Lung microvascular endothelial cell (primary cell): ENCODE results near the gene HNF1B. TPM values are rescaled to one million over a fixed set of nuclear protein-coding genes. Genes with fewer than 3 reads are reported as not detected.
A peak's percentile ranks its signal among the peaks of the same experiment; 100 is the strongest.

ENCODE experiments used
- DNase-seq, 2 donors: peaks; one replicate each; pipeline versions ENCODE4 v3.0.0 to v3.0.0-alpha.2; 2010; ENCODE audit warnings: low read depth in 2 of 2
- total RNA-seq: library from RNA; depleted of rRNA; stranded (reverse); fragments of >200 nt; gene quantifications from 2 replicates; pipeline ENCODE4 v1.2.1, GENCODE V29; 2014

HNF1B gene
- total RNA-seq, 1 donor from 2014 or later = not detected

DNA sequence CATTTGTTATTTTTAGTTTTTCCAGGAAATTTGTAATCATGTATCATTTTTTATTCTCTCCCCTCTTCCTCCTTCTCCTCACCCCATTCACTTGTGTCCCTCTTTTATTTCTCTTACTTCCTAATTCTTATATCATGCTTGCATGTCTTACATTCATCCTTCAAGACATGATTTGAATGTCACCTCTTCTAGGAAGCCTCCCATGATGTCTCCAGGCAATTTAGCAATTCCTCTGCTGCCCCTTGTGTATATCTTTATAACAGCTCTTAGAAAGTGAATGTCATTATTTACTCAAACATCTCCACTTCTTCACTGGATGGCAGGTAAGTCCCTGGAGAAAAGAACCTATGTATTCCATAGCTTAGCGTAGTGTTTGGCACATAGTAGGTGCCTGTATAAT is 7.8 kb downstream of the HNF1B start:
- DNase-seq = no peak

DNA sequence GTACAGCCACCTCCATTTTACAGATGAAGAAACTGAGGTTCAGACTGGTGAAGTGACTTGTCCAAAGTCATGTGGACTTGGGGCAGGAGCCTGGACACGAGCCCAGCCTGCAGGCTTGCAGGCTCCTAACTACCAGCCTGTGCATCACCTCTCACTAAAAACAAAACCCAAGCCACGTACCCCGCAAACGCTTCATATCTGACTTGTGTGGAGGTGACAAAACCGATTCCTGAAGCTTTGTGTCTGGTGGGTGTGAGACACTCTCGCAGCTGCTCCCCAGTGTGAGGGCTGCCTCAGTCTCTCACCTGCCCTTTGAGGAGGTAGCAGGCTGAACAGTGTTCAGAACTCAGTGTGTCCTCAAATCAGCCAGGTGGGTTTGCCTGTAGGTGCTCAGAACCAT is 8.4 kb downstream of the HNF1B start:
- no peak for DNase-seq

DNA sequence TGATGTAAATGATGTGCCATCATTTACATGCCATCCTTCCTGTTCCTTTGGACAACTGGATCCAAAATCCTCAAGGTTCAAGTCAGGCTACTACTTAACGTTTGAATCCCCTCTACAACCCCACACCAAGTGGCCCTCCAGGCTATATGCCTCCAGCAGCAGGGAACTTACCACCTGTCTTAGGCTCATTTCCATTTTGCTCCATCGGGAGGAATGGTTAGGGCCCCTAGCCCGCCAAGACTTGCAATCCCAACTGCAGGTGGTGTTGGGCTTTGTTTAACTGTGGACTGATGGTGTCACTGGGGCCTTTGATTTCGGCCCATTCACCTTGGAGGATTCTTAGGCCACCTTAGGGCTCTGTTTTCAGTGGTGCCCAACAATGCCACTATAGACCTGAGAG is 9.7 kb downstream of the HNF1B start:
- DNase-seq = no peak

- DNase-seq = no peak
Measured at GRCh38 chr17:37732316-37732715, 12.5 kb downstream of the HNF1B start.

GRCh38 chr17:37731056-37731455 is 13.8 kb downstream of the HNF1B start:
- no peak for DNase-seq

GRCh38 chr17:37729905-37730304 is 15.0 kb downstream of the HNF1B start:
- no peak for DNase-seq

DNA sequence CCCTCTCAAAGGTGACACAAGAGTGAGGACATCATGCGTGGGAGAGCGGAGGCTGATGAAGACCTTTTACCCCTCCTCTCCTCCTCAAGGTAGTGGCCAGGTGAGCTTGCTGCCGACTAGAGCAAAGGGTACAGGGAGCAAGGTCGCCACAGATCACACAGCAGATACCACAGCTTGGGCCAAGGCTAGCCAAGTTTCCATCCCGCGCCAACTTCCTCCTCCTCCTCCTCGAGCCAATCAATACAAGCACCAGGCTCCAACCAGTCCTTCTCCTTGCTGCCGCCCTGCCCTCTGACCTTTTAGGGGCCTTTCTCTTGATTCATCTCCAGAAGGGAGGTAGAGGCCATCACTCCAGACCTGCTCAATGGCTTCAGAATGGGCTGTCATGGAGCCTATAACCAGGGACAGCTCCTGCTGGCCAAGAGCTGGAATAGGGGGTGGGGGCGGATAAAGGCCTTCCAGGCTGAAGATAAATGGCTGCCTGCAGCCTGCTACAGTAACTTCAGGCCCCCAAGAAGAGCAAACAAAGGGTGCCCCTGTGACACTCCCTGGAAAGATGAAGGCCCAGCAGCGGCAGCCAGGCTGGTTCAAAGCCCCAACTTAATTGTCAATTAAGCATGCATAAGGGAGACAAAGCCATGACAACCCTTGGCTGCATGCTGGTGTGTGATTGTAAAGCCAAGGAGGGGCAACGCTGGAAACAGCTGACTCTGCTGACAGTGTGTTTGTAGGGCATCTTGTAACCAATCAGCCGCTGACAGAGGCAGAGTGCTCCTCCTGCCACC is 17.8 kb downstream of the HNF1B start:
- DNase-seq = no peak

DNA sequence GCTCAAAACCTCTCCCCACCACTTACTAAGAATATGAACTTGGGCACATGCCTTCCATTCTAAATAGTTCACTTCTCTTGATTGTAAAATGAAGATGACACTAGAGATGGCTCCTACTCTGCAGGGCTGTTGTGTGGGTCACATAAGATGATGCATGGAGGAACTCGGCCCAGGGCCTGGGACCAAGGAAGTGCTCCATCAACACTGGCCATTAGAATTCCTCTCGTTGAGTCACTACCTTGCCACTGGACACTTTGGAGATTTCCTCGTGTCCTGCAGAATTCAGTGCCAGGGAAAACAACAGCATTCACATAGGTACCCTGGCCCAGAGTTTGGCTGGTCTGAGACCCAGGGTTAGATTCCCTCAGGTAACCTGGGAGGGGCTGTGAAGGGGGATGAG is 18.6 kb downstream of the HNF1B start:
- no peak for DNase-seq

DNA sequence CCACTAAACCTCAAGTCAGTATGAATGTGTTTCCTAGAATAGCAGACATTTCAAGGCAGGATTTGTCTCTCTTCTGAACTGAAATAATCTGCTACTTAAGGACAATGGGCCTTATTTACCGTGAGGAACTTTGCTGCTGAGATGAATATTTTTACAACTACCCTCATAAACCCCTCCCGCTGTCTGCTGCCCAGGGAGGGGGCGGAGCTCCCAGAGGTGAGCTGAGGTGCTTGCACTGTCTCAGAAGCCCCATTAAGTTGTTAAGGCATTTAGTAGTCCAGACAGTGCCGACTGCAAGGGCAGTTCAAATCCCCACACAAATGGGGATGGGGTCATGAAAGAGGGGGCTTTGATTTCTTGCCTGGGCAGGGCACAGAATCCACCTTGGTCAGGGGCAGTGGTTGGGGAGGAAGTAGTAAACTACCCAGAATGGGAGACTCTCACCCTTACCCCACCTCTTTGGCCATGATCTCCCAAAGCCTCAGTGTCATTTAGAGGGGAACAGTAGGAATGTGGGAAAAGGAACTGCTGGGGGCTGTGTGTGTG is 19.2 kb downstream of the HNF1B start:
- DNase-seq = no peak

GRCh38 chr17:37725021-37725595 is 19.8 kb downstream of the HNF1B start:
- DNase-seq = no peak

GRCh38 chr17:37720989-37721388 is 23.9 kb downstream of the HNF1B start:
- no peak for DNase-seq

DNA sequence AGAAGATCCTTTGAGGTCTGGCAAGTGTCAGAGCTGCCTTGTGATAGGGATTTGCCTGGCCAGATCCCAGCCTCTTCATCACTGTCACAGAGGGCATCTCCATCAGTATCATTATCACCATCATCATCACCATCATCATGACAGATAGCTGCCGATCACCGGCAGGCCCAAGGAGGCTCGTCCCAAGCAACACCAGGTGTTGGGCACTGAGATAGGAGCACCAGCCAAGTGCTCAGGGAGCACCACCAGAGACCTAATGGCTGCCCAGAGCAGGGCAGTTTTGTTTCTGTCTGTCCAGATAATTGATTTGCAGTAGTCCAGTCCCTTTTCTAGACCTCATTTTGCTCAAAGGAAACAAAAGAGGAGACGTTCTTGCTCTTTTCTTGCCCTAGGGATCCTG is 25.0 kb downstream of the HNF1B start:
- no peak for DNase-seq

GRCh38 chr17:37718324-37719048 is 26.4 kb downstream of the HNF1B start:
- no peak for DNase-seq

- DNase-seq = no peak
Measured at GRCh38 chr17:37717627-37718323, 27.1 kb downstream of the HNF1B start.

DNA sequence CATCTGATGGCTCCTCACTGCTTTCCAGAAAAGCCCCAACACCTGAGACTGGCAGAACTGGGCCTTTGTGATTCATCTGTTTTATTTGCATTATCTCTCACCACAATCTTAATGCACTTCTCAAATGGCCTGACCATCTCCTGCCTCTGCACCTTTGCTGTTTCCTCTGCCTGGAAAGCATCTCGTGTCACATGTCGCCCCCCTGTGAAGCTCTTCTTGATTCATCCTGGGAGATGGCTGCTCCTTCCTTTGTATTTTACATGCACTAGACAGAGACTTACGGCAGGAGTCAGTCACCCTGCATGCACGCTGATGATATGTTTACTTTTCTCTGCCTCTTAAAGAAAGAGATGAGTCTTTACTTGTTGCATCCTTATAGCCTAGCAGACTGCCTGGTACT is 30.0 kb downstream of the HNF1B start:
- no peak for DNase-seq

DNA sequence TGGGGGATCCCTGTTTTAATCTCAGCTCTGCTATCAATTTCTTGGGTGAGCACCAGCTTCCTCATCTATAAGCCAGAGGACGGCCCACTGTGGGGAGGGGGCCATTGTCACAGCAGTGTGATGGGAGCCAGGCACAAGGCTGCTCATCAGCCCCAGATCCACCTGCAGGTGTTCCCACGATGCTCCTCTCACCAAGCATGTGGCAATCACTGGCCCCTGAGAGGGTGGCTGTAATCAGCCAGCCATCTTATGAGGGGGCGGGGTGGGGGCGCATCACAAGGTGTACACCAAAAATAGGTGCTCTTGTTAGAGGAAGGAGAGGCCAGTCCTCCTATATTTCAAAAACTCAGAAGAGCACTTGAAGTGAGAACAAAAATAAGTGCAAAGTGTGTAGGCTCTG is 31.2 kb downstream of the HNF1B start:
- DNase-seq = no peak

GRCh38 chr17:37713028-37713431 is 31.8 kb downstream of the HNF1B start:
- DNase-seq = no peak

DNA sequence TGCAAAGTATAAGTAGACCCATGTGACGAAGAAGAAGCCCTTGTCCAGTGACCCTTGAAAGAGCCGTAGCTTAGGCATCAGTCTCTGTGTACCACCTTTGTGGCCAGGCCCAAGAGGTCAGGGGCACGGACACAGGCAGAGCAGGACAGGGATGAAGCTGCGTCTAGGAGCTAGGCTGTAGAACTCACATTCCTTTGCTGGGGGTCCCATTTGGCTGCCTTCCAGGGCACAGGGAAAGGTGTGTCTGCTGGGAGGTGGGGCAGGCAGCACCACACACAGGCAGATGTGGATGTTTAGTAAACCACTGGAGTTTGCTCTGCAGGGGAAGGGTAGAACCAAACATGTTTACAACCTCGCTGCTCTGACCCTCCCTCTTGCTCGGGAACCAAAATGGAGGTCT is 33.7 kb downstream of the HNF1B start:
- no peak for DNase-seq

- DNase-seq = peak; percentile 90 to 95
Measured at GRCh38 chr17:37710344-37710886, 34.4 kb downstream of the HNF1B start.

DNA sequence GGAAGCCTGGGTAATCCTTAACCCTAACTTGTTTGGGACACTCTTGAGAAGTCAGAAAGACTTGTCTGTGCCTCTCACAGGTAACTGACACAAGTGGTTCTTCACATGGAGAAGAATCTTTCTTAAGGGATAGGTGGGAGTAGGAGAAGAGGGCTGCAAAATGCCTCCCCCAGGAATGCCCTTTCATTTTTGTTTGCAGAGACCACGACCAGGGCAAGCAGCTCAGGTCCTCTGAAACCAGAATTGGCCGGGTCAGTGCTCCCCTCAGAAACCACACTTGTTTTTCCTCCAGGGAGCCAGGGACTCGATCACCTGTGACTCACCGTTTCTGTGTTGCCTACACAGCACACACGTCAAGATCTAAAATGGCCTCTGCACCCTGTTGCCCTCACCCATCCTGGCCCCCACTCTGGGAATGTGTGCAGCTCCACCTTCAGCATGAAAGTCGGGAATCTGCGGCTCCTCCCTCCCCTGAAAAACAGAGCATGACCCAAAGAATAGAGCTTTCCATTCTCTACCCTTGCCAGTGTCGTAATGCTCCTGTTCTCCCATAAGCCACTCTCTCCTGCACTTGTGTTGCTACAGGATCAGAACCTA is 36.1 kb downstream of the HNF1B start:
- DNase-seq = peak in 1 of 2 donors; percentile 23

DNA sequence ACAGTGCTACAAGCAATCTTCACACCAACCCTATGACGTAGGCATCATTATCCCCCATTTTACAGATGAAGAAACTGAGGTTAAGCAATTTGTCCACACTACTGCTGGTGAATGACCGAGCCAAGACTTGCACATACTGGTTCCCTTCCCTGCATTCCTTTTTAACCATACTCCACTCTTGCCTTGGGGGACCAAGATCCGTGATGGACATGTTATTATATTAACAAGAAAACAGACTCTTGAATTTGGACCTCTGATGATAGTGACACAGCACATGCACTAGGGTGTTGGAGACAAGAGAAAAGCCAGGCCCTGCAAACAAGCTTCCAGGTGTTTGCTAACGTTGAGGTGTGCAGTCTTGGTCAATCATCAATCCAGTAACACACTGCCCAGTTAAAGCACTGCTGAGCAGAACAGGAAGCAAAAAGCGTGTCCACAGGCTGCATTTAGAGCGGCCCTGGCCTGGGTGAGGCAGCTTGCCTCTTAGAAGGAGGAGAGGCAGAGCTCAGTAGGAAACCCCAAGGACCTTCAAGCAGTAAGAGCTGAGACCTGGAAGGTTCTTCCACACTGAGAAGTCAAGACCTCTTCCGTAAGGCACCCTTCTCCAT is 36.7 kb downstream of the HNF1B start:
- DNase-seq = no peak
